GM21360 (cell line): ENCODE results near the gene SIMC1.
"Not testable (repeated sequence)": the region's sequence is repeated elsewhere in the genome, so short reads cannot be mapped to it uniquely, and the experiment has no call there.

Source experiments
- ATAC-seq: cut with Tn5 transposase; IDR thresholded peaks from one replicate; pipeline ENCODE4 v1.9.1; 2021; ENCODE audit warnings: mild to moderate bottlenecking, moderate library complexity; ENCODE audit not compliant: unreplicated experiment

The SIMC1 gene

GRCh38 chr5:176237971-176238644 lies at the start of gene SIMC1:
Gene SIMC1, plus strand, starts transcription at chr5:176238424. Its CDS starts 85 bp downstream, at chr5:176238509.
- ATAC-seq, result peak; percentile 52

GRCh38 chr5:176188506-176189193 lies 49.6 kb upstream of the SIMC1 start:
- no peak for ATAC-seq

- no peak for ATAC-seq
Measured at GRCh38 chr5:176189857-176190256, 48.4 kb upstream of the SIMC1 start.

GRCh38 chr5:176190886-176191755 lies 47.1 kb upstream of the SIMC1 start:
- no peak for ATAC-seq

GRCh38 chr5:176192094-176192721 lies 46.0 kb upstream of the SIMC1 start:
- no peak for ATAC-seq

- not testable (repeated sequence) for ATAC-seq
Measured at GRCh38 chr5:176192722-176193117, 45.5 kb upstream of the SIMC1 start.

- not testable (repeated sequence) for ATAC-seq
Measured at GRCh38 chr5:176193636-176194035, 44.6 kb upstream of the SIMC1 start.

- ATAC-seq, result not testable (repeated sequence)
Measured at GRCh38 chr5:176194238-176195083, 43.8 kb upstream of the SIMC1 start.

GRCh38 chr5:176195084-176195413 lies 43.2 kb upstream of the SIMC1 start:
- ATAC-seq, result not testable (repeated sequence)

GRCh38 chr5:176195487-176196207 lies 42.6 kb upstream of the SIMC1 start:
- ATAC-seq, result not testable (repeated sequence)

GRCh38 chr5:176196781-176197180 lies 41.4 kb upstream of the SIMC1 start:
- not testable (repeated sequence) for ATAC-seq

- ATAC-seq, result not testable (repeated sequence)
Measured at GRCh38 chr5:176197234-176197858, 40.9 kb upstream of the SIMC1 start.

GRCh38 chr5:176198299-176198698 lies 39.9 kb upstream of the SIMC1 start:
- ATAC-seq, result not testable (repeated sequence)

GRCh38 chr5:176198991-176199733 lies 39.1 kb upstream of the SIMC1 start:
- ATAC-seq, result not testable (repeated sequence)

GRCh38 chr5:176199803-176200399 lies 38.3 kb upstream of the SIMC1 start:
- ATAC-seq, result not testable (repeated sequence)

GRCh38 chr5:176201811-176202210 lies 36.4 kb upstream of the SIMC1 start:
- no peak for ATAC-seq

GRCh38 chr5:176203086-176203485 lies 35.1 kb upstream of the SIMC1 start:
- ATAC-seq, result no peak

- ATAC-seq, result not testable (repeated sequence)
Measured at GRCh38 chr5:176203535-176203934, 34.7 kb upstream of the SIMC1 start.
